NCI-H524 (cell line): Measurements from ENCODE around the gene WWTR1.
A peak's percentile ranks its signal among the peaks of the same experiment; 100 is the strongest.

Experiments
- DNase-seq, 2 experiments: peaks; one replicate each; lab custom pipeline; 2025; lab: John Stamatoyannopoulos, UW

Gene WWTR1

DNA sequence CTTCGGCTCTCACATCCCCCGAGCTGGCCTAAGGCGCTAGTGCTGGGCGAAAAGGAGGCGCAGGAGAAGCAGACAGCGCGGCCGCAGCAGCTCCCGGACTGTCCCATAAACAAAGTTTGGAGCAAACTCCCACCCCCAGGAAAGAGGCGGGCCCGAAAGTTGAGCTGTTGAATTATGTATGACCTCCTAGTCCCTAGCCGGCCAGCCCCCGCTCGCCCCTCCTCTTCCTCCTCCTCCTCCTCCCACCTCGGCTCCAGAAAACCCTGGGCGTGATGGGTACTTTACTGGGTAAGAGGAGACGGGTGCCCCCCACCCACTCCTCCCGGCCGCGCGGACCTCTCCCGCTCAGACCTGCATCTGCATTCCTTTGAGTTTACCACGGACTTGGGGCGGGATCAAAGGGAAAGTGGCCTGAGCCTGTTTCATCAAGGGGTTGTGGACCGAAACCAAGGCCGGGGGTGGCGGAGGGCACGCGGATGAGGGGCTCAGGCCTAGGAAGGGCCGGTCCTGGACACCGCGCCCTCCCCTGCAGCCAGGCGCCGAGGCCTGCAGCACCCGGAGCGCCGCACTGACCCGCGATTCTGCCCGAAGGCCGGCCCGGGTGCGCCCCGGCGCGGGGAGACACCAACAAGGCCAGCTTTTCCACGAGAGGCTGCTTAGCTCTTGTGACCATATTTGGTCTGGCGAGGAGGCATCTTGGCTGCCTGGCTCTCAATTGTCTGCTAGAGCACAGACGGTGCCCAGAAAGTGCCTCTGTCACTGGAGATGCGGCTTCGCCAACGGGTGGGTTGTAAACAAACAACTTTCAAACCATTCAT lies at the start of gene WWTR1:
Gene WWTR1, minus strand, starts transcription at position 100 of the 818 bp plus-strand sequence. CDS start 719 bp downstream, outside the sequence.
- peak; percentile 65 to 82 for DNase-seq

- DNase-seq = no peak
Measured at GRCh38 chr3:149706905-149707304, 49.1 kb upstream of the WWTR1 start.

- DNase-seq = no peak
Measured at GRCh38 chr3:149705416-149705815, 47.6 kb upstream of the WWTR1 start.

DNA sequence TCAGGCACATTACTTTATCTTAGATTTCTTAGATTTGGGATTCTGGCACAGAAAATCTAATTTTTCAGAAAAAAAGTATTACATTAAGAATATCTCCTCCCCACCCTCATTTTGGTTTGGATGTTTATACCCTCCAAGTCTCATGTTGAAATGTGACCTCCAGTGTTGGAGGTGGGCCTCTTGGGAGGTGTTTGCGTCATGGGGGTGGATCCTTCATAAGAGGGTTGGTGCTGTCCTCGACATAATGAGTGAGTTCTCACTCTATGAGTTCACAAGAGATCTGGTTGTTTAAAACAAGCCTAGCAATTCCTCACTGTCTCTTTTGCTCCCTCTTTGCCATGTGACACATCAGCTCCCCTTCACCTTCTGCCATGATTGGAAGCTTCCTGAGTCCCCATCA lies 45.6 kb upstream of the WWTR1 start:
- DNase-seq = no peak

DNA sequence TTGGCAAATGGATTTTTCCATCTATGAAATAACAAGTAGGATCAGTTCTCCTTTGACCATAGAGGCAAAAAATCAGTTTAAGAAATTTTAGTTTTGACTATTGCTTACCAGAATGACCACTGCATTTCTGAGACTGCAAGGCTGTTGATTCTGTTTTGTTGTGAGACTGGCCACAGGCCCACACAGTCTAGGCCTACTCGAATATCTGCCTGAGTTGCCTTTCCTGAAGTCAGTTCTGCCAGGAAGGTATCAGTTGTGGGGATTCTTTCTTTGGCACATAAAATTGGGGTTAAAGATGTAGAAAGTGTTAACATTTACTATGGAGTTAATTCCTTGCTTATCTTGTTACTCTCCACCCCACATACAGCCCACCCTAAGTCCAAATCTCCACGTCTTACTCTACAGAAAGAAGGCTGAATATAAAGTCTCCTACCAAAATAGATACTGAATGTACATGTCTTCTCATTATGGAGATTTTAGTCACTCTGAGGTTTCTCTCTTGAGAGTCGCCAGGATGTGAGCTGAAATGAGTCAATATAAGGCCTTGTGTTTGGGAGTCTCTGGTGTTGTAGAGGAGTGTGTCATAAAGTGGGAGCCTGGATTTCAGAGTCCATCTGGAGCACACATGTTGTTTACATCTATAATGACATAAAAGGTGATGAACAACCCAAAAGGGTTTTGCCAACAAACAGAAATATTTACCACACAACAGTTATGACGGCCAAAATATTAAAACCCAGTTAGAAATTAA lies 45.0 kb upstream of the WWTR1 start:
- no peak for DNase-seq

DNA sequence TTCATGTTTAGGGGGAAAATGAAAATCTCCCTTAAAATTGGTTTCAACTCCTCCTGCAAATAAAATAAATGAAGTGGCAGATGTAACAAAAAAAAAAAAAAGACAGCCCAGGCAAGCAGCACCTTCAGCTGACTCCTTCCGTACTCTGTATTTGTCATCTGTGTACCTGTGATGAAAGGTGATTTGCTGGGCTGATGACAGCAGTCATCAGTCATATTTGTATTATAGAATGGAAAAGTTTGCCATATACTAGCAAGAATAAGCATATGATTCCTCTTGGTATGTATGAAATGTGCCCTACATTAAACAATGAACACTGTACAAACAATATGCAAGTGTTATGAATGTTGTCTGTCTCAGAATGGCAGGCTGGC lies 44.1 kb upstream of the WWTR1 start:
- no peak for DNase-seq

GRCh38 chr3:149701206-149701976 lies 43.6 kb upstream of the WWTR1 start:
- DNase-seq = no peak

- no peak for DNase-seq
Measured at GRCh38 chr3:149688122-149688757, 30.4 kb upstream of the WWTR1 start.

DNA sequence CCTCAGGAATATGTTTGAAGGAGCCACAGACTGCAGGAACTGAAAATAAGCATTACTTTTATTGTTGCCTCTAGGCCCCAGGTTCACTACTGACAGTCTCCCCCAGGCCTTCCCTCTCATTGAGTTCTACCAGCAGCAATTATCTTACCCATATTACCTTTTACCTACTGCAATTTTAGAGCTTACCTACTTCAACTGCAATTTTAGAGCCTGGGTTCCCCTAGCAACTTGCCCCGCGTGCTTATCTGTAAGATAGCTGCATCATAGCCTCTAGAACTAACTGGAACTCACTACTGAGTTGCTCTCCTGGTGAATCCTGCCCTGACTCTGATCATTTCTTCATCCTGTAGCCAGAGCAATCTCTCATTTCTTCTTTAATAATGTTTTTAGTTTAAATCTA lies 29.2 kb upstream of the WWTR1 start:
- no peak for DNase-seq

- DNase-seq = no peak
Measured at GRCh38 chr3:149678351-149678950, 20.6 kb upstream of the WWTR1 start.

- no peak for DNase-seq
Measured at GRCh38 chr3:149673393-149673792, 15.6 kb upstream of the WWTR1 start.

- no peak for DNase-seq
Measured at GRCh38 chr3:149670742-149671492, 13.1 kb upstream of the WWTR1 start.

DNA sequence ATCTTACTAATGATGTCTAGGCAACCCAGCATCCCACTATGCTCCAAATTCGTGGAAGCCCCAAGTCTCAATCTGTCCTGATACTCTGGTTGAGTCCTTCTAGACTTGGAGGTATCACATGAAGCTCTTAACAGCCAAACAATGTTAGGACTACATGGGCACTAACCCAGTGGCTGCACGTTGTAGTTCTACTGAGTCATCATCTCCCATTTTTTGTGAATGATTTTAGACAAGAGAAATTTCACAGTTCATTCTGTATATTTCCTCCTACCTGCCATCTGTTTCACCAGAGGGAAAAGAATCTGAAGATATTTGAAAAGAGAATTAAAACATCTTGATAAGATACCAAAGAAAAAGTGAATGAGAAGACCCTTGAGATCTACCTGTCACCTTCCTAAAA lies 9.8 kb upstream of the WWTR1 start:
- no peak for DNase-seq

DNA sequence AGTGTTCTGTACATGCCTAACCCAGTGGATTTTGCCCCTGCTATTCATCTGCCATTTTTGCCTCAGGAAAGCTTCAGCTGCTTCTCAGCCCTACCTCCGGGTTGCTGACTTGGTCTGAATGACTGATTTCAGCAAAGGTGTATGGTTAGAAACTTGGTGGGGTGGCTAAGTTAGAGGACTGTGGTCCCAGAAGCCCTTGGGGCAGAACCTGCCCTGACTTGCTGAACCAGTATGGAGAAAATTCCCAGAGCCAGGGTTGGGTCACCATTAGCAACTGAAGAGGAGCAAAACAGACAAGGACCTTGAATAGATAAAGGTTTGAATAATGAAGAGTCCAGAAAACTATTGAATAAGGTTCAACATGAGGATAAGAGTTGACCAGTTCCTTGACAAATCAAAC lies 6.1 kb upstream of the WWTR1 start:
- DNase-seq = no peak

GRCh38 chr3:149662240-149662887 lies 4.5 kb upstream of the WWTR1 start:
- no peak for DNase-seq

GRCh38 chr3:149660462-149660861 lies 2.6 kb upstream of the WWTR1 start:
- no peak for DNase-seq

GRCh38 chr3:149658744-149659497 lies 1.1 kb upstream of the WWTR1 start:
- DNase-seq = peak in 1 of 2 experiments; percentile 59

- peak in 1 of 2 experiments; percentile 4 for DNase-seq
Measured at GRCh38 chr3:149657321-149657925, 402 bp downstream of the WWTR1 start.
